SU-DHL-6 (cell line): Measurements from ENCODE around the gene EFNA5.

Source experiments
- H2AFZ ChIP-seq: fragments of 200-600 bp; sonication (generic); 2 replicates; pipeline ENCODE4 v1.6.1; 2014; ENCODE audit warnings: low read depth, mild to moderate bottlenecking, moderate library complexity, mixed read lengths, antibody characterized with exemption, low read length; ENCODE audit not compliant: severe bottlenecking
- H3F3A ChIP-seq: fragments of 200-600 bp; shearing (Covaris generic); 2 replicates; pipeline ENCODE4 v1.6.0; 2016; ENCODE audit warnings: antibody characterized with exemption, mild to moderate bottlenecking; ENCODE audit not compliant: insufficient read depth
- H3K27ac ChIP-seq: fragments of 200-600 bp; sonication (generic); 2 replicates; pipeline ENCODE4 v1.5.1; 2016; ENCODE audit warnings: low read depth, mild to moderate bottlenecking, low read length, moderate library complexity, mixed read lengths
- H3K27me3 ChIP-seq: fragments of 200-600 bp; sonication (generic), shearing (Covaris generic); 2 replicates; pipeline ENCODE4 v1.6.0; 2014; ENCODE audit warnings: mild to moderate bottlenecking, low read length
- H3K36me3 ChIP-seq: fragments of 200-600 bp; sonication (generic); 2 replicates; pipeline ENCODE4 v1.6.1; 2014; ENCODE audit warnings: mild to moderate bottlenecking, low read length, mixed read lengths
- H3K4me2 ChIP-seq: fragments of 300-600, 200-600 bp; shearing (Covaris generic), sonication (generic); 2 replicates; pipeline ENCODE4 v1.6.0; 2014; ENCODE audit warnings: low read length, low read depth, mild to moderate bottlenecking; ENCODE audit not compliant: poor library complexity, severe bottlenecking
- H3K4me3 ChIP-seq: fragments of 200-600 bp; sonication (generic); 2 replicates; pipeline ENCODE4 v1.5.1; 2014; ENCODE audit warnings: antibody characterized with exemption, low read length, mild to moderate bottlenecking, mixed read lengths; ENCODE audit not compliant: insufficient read depth, poor library complexity, severe bottlenecking
- H3K79me2 ChIP-seq: fragments of 200-600 bp; sonication (generic); 2 replicates; pipeline ENCODE4 v1.6.1; 2014; ENCODE audit warnings: mild to moderate bottlenecking, low read length, moderate library complexity; ENCODE audit not compliant: insufficient read depth
- H3K9ac ChIP-seq: fragments of 200-600 bp; sonication (generic); 2 replicates; pipeline ENCODE4 v1.7.0; 2014; ENCODE audit warnings: mild to moderate bottlenecking, low read length
- H3K9me2 ChIP-seq: fragments of 200-600 bp; sonication (generic); replicated peaks from 2 replicates; pipeline ENCODE4 v1.6.1; 2014; ENCODE audit warnings: low read length; ENCODE audit not compliant: insufficient read depth
- H3K9me3 ChIP-seq: fragments of 200-600 bp; sonication (generic); 2 replicates; pipeline ENCODE4 v1.6.1; 2014; ENCODE audit warnings: low read length, mixed read lengths; ENCODE audit not compliant: insufficient read depth
- H4K20me1 ChIP-seq: fragments of 200-600 bp; sonication (generic); 2 replicates; pipeline ENCODE4 v1.6.1; 2014; ENCODE audit warnings: low read depth, mild to moderate bottlenecking, antibody characterized with exemption, low read length, moderate library complexity, mixed read lengths
- EZH2phosphoT487 ChIP-seq: fragments of 200-600 bp; sonication (generic), shearing (Covaris generic); conservative IDR thresholded peaks from 2 replicates; pipeline ENCODE4 v1.6.1; 2018; ENCODE audit warnings: mild to moderate bottlenecking, antibody characterized with exemption, low read length, moderate library complexity, mixed read lengths
- TF ChIP-seq, protein P1 (sequence below): fragments of 200-600 bp; sonication (generic); IDR thresholded peaks from one replicate; pipeline ENCODE4 v1.5.1; 2017; ENCODE audit warnings: antibody characterized with exemption, mild to moderate bottlenecking, low read length, moderate library complexity; ENCODE audit not compliant: insufficient read depth, poor library complexity, severe bottlenecking

Gene EFNA5

GRCh38 chr5:107658528-107658927, 12.2 kb downstream of the EFNA5 start:
- TF ChIP-seq, protein P1, sequence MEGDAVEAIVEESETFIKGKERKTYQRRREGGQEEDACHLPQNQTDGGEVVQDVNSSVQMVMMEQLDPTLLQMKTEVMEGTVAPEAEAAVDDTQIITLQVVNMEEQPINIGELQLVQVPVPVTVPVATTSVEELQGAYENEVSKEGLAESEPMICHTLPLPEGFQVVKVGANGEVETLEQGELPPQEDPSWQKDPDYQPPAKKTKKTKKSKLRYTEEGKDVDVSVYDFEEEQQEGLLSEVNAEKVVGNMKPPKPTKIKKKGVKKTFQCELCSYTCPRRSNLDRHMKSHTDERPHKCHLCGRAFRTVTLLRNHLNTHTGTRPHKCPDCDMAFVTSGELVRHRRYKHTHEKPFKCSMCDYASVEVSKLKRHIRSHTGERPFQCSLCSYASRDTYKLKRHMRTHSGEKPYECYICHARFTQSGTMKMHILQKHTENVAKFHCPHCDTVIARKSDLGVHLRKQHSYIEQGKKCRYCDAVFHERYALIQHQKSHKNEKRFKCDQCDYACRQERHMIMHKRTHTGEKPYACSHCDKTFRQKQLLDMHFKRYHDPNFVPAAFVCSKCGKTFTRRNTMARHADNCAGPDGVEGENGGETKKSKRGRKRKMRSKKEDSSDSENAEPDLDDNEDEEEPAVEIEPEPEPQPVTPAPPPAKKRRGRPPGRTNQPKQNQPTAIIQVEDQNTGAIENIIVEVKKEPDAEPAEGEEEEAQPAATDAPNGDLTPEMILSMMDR: no peak
- no peak for TF ChIP-seq EZH2phosphoT487
- Histone ChIP-seq H2AFZ (no peak overlapping the region), H3K9ac (no peak overlapping the region), H3K9me3 (no peaks in the 10 kb centered on the region), H3K79me2 (no peaks in the 10 kb centered on the region), H3K36me3 (no peaks in the 10 kb centered on the region), H3K4me3 (no peak overlapping the region), H3K9me2 (no peaks in the 10 kb centered on the region), H3K4me2 (no peak overlapping the region), H3F3A (no peaks in the 10 kb centered on the region), H4K20me1 (no peaks in the 10 kb centered on the region), H3K27ac (no peak overlapping the region), H3K27me3 (no peaks in the 10 kb centered on the region)

DNA sequence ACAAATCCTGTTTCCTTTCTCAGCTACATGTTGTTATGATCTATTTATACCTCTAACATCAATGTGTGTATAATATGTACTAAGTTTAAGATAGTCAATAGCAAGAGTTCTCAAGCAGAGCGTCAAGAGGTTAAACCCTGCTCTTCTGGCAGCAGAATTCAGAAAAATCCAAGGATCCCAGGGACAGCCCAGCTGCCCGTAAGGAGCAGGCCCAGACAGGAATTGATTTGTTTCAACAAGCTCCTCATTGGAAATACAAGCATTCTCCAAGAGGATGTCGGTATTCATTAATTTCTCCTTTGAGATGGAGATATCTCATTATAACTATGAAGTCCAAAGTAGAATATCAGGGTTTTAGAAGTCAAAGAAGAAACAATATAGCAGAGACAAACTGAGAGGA, 14.9 kb downstream of the EFNA5 start:
- Histone ChIP-seq H3K4me2 (no peak overlapping the region), H3K27ac (no peak overlapping the region), H3K27me3 (no peaks in the 10 kb centered on the region), H3F3A (no peaks in the 10 kb centered on the region), H3K79me2 (no peaks in the 10 kb centered on the region), H2AFZ (no peak overlapping the region), H3K9me3 (no peaks in the 10 kb centered on the region), H3K4me3 (no peak overlapping the region), H3K9ac (no peak overlapping the region), H4K20me1 (no peaks in the 10 kb centered on the region), H3K36me3 (no peaks in the 10 kb centered on the region), H3K9me2 (no peaks in the 10 kb centered on the region)
- TF ChIP-seq, protein P1: no peak
- no peak for TF ChIP-seq EZH2phosphoT487

GRCh38 chr5:107654827-107655226, 15.9 kb downstream of the EFNA5 start:
- Histone ChIP-seq H3K79me2 (no peaks in the 10 kb centered on the region), H3K36me3 (no peaks in the 10 kb centered on the region)
- no peak for TF ChIP-seq EZH2phosphoT487
- TF ChIP-seq, protein P1: no peak

More at GRCh38 chr5:107654827-107655226, 15.9 kb downstream of the EFNA5 start:
- H3K9me2 ChIP-seq: no peaks in the 10 kb centered on the region
- no peak overlapping the region for H2AFZ ChIP-seq
- no peak overlapping the region for H3K27ac ChIP-seq
- no peaks in the 10 kb centered on the region for H3K27me3 ChIP-seq
- H3F3A ChIP-seq: no peaks in the 10 kb centered on the region
- no peak overlapping the region for H3K9ac ChIP-seq
- no peaks in the 10 kb centered on the region for H4K20me1 ChIP-seq
- H3K4me3 ChIP-seq: no peak overlapping the region
- H3K4me2 ChIP-seq: no peak overlapping the region
- no peaks in the 10 kb centered on the region for H3K9me3 ChIP-seq
